Cerebellar cortex (tissue), 1 donor: ENCODE measurements around the gene CUEDC1.

Source experiments
- DNase-seq: peaks from one replicate; pipeline ENCODE4 v3.0.0-alpha.2; 2015; ENCODE audit warnings: low spot score

CUEDC1 gene

GRCh38 chr17:57915544-57915943 is 39.7 kb downstream of the CUEDC1 start:
- DNase-seq: no peak

- DNase-seq: peak; percentile 79
Measured at GRCh38 chr17:57914273-57915142, 40.7 kb downstream of the CUEDC1 start.

- DNase-seq: peak; percentile 79
Measured at GRCh38 chr17:57913575-57914272, 41.5 kb downstream of the CUEDC1 start.

GRCh38 chr17:57911834-57912673 is 43.2 kb downstream of the CUEDC1 start:
- DNase-seq: peak; percentile 74

GRCh38 chr17:57910462-57911420 is 44.5 kb downstream of the CUEDC1 start:
- no peak for DNase-seq

- no peak for DNase-seq
Measured at GRCh38 chr17:57909551-57909950, 45.7 kb downstream of the CUEDC1 start.

GRCh38 chr17:57908278-57908677 is 46.9 kb downstream of the CUEDC1 start:
- DNase-seq: no peak

- peak; percentile 45 for DNase-seq
Measured at GRCh38 chr17:57906910-57907309, 48.3 kb downstream of the CUEDC1 start.

GRCh38 chr17:57905875-57906455 is 49.2 kb downstream of the CUEDC1 start:
- no peak for DNase-seq

GRCh38 chr17:57903961-57904360 is 51.3 kb downstream of the CUEDC1 start:
- DNase-seq: no peak

GRCh38 chr17:57902800-57903759 is 52.1 kb downstream of the CUEDC1 start:
- no peak for DNase-seq

- DNase-seq: no peak
Measured at GRCh38 chr17:57902117-57902799, 53.0 kb downstream of the CUEDC1 start.

- DNase-seq: no peak
Measured at GRCh38 chr17:57900991-57901743, 54.0 kb downstream of the CUEDC1 start.

- no peak for DNase-seq
Measured at GRCh38 chr17:57899822-57900221, 55.4 kb downstream of the CUEDC1 start.

GRCh38 chr17:57899391-57899790 is 55.8 kb downstream of the CUEDC1 start:
- DNase-seq: no peak

- no peak for DNase-seq
Measured at GRCh38 chr17:57898487-57899311, 56.5 kb downstream of the CUEDC1 start.

- DNase-seq: peak; percentile 63
Measured at GRCh38 chr17:57895382-57896060, 59.7 kb downstream of the CUEDC1 start.
